BE2C (cell line): ENCODE results near the gene ZNF823.

Source experiments
- DNase-seq: peaks from one replicate; pipeline ENCODE4 v3.0.0-alpha.2; 2020
- H3K27me3 ChIP-seq: fragments of 250-450 bp; sonication (Bioruptor Pico); 2 replicates; pipeline ENCODE4 v1.5.1; 2020; ENCODE audit warnings: mild to moderate bottlenecking
- H3K36me3 ChIP-seq: fragments of 250-450 bp; sonication (Bioruptor Pico); 2 replicates; pipeline ENCODE4 v1.5.1; 2020; ENCODE audit warnings: mild to moderate bottlenecking
- H3K4me1 ChIP-seq: fragments of 250-450 bp; sonication (Bioruptor Pico); 2 replicates; pipeline ENCODE4 v1.5.1; 2020
- H3K4me3 ChIP-seq: 2 replicates; pipeline ENCODE4 v1.5.1; 2011; ENCODE audit warnings: low read depth, low read length
- H3K9me3 ChIP-seq: fragments of 250-450 bp; sonication (Bioruptor Pico); 2 replicates; pipeline ENCODE4 v1.5.1; 2020
- TF ChIP-seq, protein P1 (sequence below): IDR thresholded peaks from 2 replicates; pipeline ENCODE4 v1.5.1; 2012; ENCODE audit warnings: mild to moderate bottlenecking, low read depth, low read length

The ZNF823 gene

DNA sequence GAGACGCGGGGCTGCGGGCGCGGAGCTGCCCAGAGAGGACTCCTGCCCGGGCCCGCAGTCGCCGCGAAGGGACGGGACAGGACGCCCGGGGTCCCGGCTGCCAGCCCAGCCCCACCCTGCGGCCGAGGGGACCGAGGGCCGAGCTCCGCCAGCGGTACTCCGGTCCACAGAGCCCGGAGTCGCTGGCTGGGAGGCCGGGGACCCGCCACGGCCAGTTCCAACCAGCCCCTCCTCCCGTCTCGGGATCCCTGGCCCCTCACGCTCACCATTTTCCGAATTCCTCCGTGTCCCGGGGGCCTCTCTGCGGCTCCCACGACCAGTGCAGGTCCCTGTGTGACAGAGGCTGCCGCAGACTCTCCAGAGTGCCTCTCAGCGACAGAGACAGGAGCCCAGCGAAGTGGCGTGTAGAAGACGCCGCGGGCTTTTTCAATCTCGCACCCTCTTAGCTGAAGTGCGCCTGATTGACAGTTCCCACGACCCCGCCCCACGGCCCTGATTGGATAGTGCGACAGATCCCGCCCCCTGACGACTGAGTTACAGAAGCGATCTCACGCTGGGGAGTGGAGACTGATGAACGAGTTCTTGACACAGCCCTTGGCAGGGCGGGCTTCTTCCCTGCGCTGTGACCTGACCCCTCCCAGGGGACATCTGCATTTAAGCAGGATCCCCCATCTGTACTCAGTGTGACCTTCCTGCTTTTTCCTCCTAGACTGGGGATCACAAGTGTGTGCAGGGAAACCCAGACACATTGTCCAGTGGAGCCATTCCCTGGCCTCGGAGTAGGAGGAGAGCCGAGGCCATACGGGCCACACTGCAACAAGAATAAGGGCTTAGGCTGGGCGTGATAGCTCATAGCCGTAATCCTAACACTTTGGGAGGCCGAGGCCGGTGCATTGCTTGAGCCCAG, 44.0 kb downstream of the ZNF823 start:
- no peaks in the 10 kb centered on the region for H3K27me3 ChIP-seq
- no peaks in the 10 kb centered on the region; the same call in 1 of the 2 replicates for H3K36me3 ChIP-seq
- no peaks in the 10 kb centered on the region; the same call in 1 of the 2 replicates for H3K4me1 ChIP-seq
- peak; percentile 98 for DNase-seq
- H3K9me3 ChIP-seq, result no peaks in the 10 kb centered on the region
- peak overlapping the region; percentile 91 for H3K4me3 ChIP-seq
- TF ChIP-seq, protein P1, sequence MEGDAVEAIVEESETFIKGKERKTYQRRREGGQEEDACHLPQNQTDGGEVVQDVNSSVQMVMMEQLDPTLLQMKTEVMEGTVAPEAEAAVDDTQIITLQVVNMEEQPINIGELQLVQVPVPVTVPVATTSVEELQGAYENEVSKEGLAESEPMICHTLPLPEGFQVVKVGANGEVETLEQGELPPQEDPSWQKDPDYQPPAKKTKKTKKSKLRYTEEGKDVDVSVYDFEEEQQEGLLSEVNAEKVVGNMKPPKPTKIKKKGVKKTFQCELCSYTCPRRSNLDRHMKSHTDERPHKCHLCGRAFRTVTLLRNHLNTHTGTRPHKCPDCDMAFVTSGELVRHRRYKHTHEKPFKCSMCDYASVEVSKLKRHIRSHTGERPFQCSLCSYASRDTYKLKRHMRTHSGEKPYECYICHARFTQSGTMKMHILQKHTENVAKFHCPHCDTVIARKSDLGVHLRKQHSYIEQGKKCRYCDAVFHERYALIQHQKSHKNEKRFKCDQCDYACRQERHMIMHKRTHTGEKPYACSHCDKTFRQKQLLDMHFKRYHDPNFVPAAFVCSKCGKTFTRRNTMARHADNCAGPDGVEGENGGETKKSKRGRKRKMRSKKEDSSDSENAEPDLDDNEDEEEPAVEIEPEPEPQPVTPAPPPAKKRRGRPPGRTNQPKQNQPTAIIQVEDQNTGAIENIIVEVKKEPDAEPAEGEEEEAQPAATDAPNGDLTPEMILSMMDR, result no peak

DNA sequence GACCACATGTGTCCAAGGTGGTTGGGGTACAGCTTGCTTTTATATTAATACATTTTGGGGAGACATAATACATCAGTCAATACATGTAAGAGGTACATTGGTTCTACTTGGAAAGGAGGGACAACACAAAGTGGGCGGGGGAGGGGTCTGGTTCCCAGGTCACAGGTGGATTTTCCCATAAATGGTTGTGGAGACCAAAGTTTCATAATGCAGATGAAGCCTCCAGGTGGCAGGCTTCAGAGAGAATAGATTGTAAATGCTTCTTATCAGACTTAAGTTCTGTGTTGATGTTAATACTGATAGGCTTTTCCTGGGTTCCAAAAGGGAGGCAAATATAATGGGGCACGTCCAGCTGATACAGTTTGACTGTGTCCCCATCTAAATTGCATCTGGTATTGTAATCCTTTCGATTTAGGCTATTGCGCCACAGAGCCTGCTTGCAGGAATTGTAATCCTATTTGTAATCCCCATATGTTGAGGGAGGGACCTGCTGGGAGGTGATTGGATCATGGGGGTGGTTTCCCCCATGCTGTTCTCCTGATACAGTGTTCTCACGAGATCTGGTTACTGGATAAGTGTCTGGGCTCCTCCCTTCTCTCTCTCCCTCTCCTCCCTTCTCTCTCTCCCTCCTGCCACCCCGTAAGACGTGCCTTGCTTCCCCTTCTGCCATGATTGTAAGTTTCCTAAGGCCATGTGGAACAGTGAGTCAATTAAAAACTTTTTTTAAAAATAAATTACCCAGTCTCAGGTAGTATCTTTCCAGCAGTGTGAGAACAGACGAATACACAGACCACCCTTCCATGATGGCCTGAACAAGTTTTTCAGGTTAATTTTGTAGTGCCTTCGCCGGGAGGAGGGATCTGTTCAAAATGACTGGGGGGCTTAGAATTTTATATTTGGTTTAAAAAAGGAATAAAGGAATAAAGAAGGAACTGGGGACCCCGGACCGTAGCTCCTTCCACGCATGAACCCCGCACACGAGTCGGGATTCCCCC, 44.9 kb downstream of the ZNF823 start:
- H3K4me3 ChIP-seq, result peak overlapping the region; percentile 91
- H3K4me1 ChIP-seq, result no peaks in the 10 kb centered on the region; the same call in 1 of the 2 replicates
- TF ChIP-seq, protein P1, result peak; percentile 20

DNA sequence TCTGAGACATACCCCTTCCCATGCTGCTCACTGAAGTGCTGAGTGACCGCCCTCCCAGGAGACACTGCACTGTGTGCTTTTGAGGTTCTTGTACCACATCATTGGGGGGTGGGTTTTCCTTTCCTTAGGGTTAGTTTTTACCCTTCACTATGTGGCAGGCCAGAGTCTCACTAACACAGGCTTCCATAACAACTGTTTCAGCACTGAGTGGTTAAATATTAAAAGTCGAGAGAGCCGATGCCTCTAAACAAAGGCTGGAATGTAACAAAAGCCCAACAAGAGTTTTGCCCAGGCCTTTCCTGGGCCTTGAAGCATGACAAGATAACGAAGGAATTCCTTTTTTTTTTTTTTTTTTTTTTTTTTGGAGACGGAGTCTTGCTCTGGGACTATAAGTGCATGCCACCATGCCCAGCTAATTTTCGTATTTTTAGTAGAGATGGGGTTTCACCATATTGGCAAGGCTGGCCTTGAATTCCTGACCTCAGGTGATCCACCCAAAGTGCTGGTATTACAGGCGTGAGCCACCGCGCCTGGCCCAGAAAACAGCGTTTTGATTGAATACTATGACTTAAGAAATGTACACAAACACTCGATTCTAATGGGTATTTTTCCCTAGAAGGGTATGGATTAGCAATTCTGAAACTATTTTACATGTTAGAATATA, 46.5 kb downstream of the ZNF823 start:
- Histone ChIP-seq H3K36me3 (peaks cover 2% of the 10 kb centered on the region; the same call in 1 of the 2 replicates), H3K4me1 (no peaks in the 10 kb centered on the region; the same call in 1 of the 2 replicates), H3K9me3 (no peaks in the 10 kb centered on the region), H3K27me3 (no peaks in the 10 kb centered on the region), H3K4me3 (no peak overlapping the region)
- TF ChIP-seq, protein P1, result no peak
- no peak for DNase-seq

More for the DNA sequence above, 44.9 kb downstream of the ZNF823 start:
- H3K9me3 ChIP-seq, result no peaks in the 10 kb centered on the region
- DNase-seq, result peak; percentile 62
- no peaks in the 10 kb centered on the region; the same call in 1 of the 2 replicates for H3K36me3 ChIP-seq
- no peaks in the 10 kb centered on the region for H3K27me3 ChIP-seq

DNA sequence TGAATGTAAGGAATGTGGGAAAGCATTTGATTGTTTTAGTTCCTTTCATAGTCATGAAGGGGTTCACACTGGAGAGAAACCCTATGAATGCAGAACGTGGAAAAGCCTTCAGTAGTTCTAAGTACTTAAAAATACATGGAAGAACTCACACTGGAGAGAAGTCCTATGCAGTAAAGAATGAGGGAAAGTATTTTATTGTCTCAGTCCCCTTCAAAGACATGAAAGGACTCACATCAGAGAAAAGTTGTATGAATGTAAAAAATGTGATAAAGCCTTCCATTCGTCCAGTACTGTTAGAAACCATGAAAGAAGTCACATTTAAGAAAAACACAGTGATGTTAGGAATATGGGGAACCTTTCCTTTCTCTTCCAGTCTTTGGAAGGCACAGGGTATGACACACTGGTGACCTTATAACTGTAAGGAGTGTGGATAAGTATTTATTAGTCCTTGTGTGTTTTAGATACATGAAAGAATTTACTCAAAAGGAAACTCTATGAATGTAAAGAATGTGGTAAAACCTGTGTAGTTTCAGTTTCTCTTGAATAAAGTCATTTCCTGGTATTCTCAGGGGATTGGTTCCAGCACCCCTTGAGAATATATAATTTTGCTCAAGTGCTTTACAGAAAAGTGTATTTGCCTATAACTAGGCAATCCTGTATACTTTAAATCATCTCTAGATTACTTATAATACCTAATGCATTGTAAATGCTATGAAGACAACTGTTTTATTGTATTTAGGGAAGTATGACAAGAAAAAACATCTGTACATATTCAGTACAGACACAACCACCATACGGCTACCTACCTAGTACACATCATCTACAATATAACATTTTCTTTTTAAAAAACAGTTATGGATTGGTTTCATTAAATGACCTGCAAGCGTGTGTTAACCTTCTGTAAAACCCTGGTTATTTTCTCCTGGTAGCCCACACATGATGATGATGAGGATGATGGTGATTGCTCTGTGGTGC, 52.8 kb downstream of the ZNF823 start:
- H3K4me3 ChIP-seq, result no peak overlapping the region
- peaks cover 30% of the 10 kb centered on the region for H3K36me3 ChIP-seq
- H3K27me3 ChIP-seq, result no peaks in the 10 kb centered on the region
- H3K9me3 ChIP-seq, result no peaks in the 10 kb centered on the region; the same call in 1 of the 2 replicates
- TF ChIP-seq, protein P1, result no peak
- no peak for DNase-seq
- H3K4me1 ChIP-seq, result no peaks in the 10 kb centered on the region
